HG02798 (cell line): ENCODE results near the gene HLF.

Source experiments
- ATAC-seq: cut with Tn5 transposase; IDR thresholded peaks from one replicate; pipeline ENCODE4 v1.9.1; 2021; ENCODE audit warnings: mild to moderate bottlenecking; ENCODE audit not compliant: unreplicated experiment, poor library complexity

HLF gene

DNA sequence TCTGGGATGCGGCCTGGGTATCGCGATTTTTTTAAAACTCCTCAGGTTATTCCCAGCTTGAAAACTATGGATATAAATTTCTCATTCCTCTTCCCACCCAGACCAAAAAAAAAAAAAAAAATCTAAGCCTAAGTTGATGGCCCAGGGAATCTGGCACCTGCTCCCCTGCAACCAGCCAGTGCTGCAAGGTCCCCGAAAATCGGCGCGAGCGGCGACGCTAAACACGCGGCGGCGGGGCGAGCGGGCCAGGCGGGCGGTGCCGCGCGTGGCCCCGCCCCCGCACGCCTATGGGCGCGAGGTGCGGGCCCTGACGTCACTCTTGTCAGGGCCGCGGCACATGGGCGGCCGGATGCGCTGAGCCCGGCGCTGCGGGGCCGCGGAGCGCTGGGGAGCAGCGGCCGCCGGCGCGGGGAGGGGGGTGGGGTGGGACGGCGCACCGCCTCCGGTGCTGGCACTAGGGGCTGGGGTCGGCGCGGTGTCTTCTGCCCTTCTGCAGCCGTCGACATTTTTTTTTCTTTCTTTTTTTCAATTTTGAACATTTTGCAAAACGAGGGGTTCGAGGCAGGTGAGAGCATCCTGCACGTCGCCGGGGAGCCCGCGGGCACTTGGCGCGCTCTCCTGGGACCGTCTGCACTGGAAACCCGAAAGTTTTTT is at the start of gene HLF:
TSS of gene HLF (plus strand) at position 316 of the 654 bp plus-strand sequence. CDS start 525 bp downstream, outside the sequence.
- ATAC-seq: peak; percentile 98

- ATAC-seq: no peak
Observed at GRCh38 chr17:55215711-55216110, 49.0 kb upstream of the HLF start.

DNA sequence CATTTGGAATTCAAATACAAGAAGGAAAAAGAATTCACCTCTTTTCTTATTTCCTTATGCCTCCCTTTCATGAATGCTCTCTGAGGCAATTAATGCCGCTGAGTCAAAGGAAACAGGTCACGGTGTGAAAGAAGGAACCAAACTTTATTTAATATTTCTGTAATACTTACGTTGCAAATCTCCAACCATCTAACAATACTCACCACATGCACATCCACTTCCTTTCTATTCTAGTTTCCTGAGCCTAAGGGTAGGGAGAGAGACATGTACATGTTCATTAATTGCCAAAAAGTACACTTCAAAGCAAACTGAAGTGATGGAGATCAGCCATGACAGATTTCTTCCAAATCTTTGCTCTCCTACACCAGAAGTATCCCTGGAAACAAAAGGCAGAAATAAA is 47.9 kb upstream of the HLF start:
- no peak for ATAC-seq

DNA sequence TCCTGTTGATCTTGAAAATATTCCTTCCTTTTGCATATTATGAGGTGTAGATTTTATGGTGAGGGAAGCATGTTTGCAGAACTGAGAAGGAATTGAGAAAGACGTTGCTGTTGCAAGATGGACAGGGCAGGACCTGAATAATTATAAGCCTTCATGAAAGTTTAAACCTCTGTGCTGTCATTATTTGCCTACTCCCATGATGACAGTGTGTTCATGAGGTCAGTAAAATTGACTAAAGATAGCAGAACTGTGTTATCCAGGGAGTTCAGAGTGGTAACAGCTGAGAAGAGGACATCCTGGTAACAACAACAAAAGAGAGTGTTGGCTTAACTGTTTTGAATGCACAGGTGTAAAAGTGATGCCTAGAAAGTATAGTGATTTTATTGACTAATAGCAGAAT is 45.3 kb upstream of the HLF start:
- no peak for ATAC-seq

DNA sequence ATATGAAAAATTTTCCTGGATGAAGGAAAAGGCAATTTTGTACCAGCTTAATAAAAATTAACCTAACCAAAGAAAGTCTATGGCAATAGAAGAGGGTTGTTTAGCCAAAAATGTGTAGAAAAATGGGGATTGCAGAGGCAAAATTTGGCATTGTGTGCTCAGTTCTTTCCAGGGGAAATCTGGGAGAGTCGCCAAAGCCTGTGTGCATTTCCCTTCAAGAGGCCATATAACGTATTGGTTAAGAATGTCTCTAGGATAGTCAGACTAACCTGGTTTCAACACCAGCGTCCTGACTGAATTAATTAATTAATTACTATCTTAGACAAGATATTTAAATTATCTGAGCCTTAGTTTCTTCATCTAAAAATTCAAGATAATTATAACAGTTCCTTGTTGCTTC is 44.8 kb upstream of the HLF start:
- ATAC-seq: no peak

DNA sequence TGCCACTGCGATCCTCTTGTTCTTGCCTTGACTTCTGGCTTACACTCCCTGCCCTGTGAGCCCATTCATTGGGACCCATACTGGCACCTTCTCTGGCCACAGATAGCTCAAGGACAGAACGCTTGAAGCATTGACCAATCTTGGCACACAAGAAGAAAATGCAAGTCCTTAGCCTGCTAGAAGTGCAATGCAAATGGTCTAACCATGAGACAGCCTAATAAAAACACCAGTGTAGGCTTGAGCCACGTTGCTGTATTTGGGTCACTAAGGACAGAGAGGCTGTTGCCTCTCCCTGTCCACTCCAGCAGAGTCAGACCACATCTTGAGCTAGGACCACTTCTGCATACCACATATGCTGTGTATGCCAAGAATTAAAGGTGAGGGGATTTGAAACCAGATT is 41.2 kb upstream of the HLF start:
- no peak for ATAC-seq

DNA sequence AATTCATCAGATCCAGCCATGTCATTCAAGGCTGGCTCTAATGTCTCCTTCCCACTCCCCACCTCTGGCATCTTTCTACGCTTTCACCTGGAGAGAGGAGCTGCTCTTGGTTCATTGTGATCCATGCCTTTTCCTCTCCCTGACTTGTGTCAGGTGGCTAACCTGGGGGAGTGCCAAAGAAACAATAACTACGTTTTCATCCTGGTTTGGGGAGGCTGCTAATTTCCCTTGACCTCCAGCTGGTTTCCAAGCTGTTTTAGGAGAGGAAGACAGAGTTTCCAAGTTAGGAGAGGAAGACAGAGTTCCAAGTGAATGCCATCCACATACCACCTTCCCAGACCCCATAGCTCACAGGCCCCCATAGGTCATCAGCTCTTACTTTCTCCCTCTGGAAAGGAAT is 40.0 kb upstream of the HLF start:
- no peak for ATAC-seq

GRCh38 chr17:55225237-55225636 is 39.5 kb upstream of the HLF start:
- ATAC-seq: no peak

DNA sequence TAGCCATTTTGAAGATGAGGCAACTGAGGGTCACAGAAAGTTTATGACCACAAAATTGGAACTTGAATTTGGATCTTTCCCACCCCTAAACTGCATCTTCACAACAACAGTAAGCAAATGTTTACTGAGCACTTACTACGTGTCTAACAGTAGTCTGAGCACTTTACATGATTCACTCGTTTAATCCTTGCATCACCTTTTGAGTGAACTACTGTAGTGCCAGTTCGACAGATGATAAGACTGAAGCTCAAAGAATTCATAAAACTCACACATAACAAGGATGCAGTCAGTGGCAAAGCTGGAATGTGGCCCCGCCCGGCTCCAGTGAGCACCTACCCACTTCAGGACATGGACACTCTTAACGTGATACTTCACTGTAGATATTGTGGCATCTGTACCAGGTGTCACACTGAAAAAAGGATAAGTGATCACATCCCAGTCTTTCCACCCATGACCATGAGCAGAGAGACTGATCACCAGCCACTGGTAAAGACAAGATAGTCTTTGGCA is 36.0 kb upstream of the HLF start:
- no peak for ATAC-seq

DNA sequence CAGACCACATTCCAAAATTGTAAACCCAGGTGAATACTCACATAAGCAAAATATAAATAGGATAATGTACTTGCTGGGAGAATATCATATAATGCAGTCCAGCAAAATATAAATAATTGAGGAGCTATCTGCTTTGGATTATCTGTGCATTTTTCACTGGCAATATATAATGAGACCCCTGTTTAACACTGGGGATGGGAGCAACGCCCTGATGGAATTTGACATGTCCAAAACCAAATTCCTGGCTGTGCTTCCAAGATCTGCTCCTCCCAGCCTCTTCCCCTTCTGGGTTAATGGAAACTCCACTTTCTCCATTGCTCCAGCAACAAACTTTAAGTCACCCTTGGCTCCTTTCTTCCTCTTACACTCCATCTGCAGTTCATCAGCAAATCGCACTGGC is 35.5 kb upstream of the HLF start:
- ATAC-seq: no peak

DNA sequence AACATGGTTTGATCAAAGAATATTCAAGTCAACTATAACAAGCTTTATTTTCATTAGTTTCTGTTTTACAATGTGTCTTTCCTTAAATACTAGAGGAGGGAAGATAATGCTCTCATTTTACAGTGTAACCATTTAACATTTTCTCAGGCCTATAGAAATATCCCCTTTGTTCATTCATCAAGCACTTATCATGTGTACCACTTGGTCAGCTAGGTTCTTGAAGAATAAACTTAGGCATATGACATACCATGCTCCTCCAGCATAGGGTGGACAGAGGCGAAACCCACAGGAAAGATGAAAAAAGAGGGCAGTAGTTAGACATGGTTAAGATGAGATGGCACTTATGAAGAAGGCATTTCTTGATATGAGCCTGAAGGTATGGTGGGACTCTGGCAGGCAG is 34.0 kb upstream of the HLF start:
- no peak for ATAC-seq

DNA sequence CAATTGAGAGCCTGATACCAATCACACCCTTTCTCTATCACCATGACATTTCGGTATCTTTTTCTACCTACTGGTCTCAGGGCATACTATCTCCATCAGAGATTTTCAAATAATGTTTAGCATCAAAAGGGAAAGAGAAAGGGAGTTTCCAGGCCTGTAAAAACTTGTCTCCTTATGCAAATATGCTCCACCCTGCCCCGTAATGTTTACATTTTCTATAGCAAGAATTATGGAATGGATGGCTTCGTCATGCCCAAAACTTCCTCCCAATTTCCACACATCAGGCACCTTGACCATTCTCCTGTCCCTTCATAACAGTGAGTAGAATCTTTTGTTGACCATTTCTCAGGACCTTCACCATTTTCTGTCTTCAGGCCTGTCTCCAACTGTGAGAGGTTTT is 30.9 kb upstream of the HLF start:
- ATAC-seq: no peak

GRCh38 chr17:55236316-55236715 is 28.4 kb upstream of the HLF start:
- ATAC-seq: no peak

- ATAC-seq: no peak
Observed at GRCh38 chr17:55237268-55237667, 27.5 kb upstream of the HLF start.

GRCh38 chr17:55237841-55238178 is 26.9 kb upstream of the HLF start:
- ATAC-seq: no peak

- peak; percentile 95 for ATAC-seq
Observed at GRCh38 chr17:55238179-55238930, 26.4 kb upstream of the HLF start.

DNA sequence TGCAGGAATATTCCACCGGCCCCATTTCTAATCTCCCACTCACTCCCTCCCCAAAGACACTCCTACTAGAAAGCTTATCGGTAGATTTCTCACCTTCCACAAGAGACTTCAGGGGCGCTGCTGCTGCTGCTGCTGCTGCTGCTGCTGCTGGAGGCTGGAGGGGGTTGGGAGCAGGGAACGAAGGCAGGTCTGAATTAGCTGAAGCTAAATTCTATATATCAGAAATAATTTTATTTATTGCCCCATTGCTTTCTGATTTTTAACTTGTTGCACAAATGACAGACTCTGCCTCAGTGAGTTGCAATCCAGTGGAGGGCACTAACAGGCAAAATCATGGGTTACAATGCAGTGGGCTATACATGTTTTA is 25.8 kb upstream of the HLF start:
- peak; percentile 14 for ATAC-seq

DNA sequence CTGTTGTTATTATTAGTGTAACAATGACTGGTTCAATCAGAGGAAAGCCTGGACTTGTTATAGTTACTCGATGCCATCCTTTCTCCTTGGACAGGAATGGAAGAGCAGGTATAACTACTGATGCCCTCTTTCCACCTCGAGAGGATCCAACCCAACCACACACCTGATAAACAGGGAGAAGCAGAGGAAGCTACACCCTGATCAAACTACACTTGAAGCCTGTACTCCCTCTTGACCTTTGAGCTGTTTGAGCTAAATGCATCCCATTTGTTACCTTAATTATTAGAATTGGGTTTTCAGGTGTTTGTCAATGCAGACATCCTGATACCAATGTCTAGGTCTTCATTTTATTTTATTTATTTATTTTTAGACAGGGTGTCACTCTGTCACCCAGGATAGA is 23.7 kb upstream of the HLF start:
- ATAC-seq: no peak

DNA sequence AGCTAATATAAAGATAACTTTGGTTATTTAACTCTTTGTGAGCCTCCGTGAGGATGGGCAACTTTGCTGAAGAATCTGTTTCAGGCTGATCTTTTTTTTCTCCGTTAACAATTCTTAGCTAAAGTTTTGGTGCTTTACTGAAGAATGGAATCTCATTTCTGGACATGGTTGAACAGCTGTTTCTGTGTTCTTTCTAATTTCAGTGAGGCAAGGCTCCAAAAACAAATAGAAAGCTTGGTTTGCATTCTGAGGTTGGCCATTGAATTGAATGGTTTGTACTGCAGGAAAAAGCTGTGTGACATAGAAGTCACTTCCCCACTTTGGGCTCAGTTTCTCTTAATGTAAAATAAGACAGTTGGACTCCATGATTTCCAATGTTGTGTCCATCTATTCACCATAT is 22.3 kb upstream of the HLF start:
- ATAC-seq: no peak

DNA sequence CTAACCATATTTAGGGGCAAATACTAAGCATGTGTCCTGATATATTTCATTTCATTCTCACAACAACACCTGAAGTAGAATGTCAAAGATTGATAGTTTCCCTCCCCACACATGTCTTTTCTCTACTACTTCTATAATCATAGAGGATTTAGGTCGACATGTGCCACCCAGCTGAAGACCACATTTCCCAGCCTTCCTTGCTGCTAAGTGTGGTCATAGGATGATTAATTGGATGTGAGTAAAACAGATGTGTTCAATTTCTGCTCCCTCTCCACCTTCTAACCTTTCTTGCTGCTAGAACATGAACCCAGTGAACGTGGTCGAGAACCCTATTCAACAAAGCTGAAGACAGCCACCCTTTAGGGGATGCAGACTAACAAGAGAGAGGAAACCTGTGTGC is 18.8 kb upstream of the HLF start:
- no peak for ATAC-seq

DNA sequence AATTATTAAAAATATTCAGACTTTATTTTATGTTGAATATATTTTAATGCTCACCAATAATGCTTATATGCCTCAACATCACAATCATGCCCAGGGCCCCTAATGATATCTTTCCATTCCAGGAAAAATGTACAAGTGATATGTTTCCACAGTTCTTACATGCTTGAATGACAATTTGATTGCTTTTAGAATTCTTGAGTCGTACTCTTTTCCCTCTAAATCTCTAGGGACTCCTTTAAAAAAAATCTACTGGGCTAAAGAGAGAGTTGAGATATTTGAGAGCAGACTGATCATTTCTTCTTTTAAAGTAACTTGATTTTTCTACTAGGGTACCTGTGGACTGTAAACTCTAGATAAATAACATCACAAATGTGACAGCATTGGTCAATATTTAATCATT is 18.2 kb upstream of the HLF start:
- no peak for ATAC-seq

DNA sequence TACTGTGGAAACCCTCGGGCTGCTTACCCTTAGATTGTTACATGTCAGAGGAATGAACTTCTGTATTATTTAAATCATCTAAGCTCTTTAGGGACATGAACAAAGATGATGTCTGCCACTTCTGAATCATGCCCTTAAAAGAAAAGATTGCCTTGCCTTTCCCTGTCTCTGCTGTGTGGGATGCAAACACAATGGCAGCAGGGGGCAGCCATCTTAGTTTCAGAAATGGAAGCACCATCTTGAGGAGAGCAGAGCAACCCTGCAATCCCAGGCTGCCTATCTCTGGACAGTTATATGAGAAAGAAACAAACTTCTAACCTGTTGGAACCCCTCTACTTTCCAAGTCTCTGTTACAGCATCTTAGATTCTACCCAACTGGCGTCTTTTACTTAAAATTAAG is 16.7 kb upstream of the HLF start:
- ATAC-seq: no peak
